HCT116 (cell line): Measurements from ENCODE around the gene VAMP8. TPM values are rescaled to one million over a fixed set of nuclear protein-coding genes. Genes with fewer than 3 reads are reported as not detected.

ENCODE experiments used
- ATAC-seq: fragments of 200-7000 bp; cut with Tn5 transposase; 2 replicates; pipeline ENCODE4 v1.9.1; 2020; ENCODE audit warnings: mild to moderate bottlenecking, moderate library complexity
- BruUV-seq: library from RNA; stranded (reverse); fragments of 400-500 nt; replicated peaks from 2 replicates; lab custom pipeline; 2021; lab: Mats Ljungman, UMichigan
- CTCF ChIA-PET: fragments of 300-600 bp; sonication (Branson Sonifier 250); formaldehyde crosslinking; loops from one replicate; lab custom pipeline; 2021; ENCODE audit warnings: antibody characterized with exemption; lab: Charles Lee
- POLR2A ChIA-PET: fragments of 300-600, 350-600 bp; sonication (Branson Sonifier 250); formaldehyde crosslinking; loops from one replicate; lab custom pipeline; 2021; ENCODE audit warnings: antibody characterized with exemption; lab: Charles Lee
- RAD21 ChIA-PET, 2 experiments: fragments of 300-600 bp; sonication (Branson Sonifier 250); formaldehyde crosslinking; loops; one replicate each; lab custom pipeline; 2023; ENCODE audit warnings: low total read pairs in 2 of 2; ENCODE audit not compliant: uncharacterized antibody in 2 of 2, unreplicated experiment in 2 of 2, low non-redundant PET in 1 of 2; lab: Charles Lee
- DNase-seq: peaks from one replicate; pipeline ENCODE4 v3.0.0-alpha.2; 2010; ENCODE audit warnings: low read depth, low spot score
- H2AFZ ChIP-seq: fragments of 200-600 bp; shearing (Covaris generic), sonication (generic); 2 replicates; pipeline ENCODE4 v1.6.1; 2017; ENCODE audit warnings: low read depth, mixed run types, mixed read lengths, antibody characterized with exemption, low read length; ENCODE audit not compliant: poor library complexity, severe bottlenecking
- H3K27ac ChIP-seq: 2 replicates; pipeline ENCODE4 v1.5.1; 2012; ENCODE audit warnings: low read depth, low read length
- H3K27me3 ChIP-seq: fragments of 200-600 bp; sonication (generic); 2 replicates; pipeline ENCODE4 v1.6.1; 2016; ENCODE audit warnings: mixed run types, low read length, mixed read lengths; ENCODE audit not compliant: insufficient read depth
- H3K36me3 ChIP-seq, 2 experiments: fragments of 200-500 bp in 1 of 2; fragments of 200-600 bp in 1 of 2; sonication (Bioruptor generic) in 1 of 2; sonication (generic) in 1 of 2; 2 replicates each; pipeline versions ENCODE4 v1.5.1 to v1.6.1; 2014 to 2016; ENCODE audit warnings: low read length in 2 of 2, inconsistent platforms in 1 of 2, mixed read lengths in 1 of 2, mixed run types in 1 of 2; ENCODE audit not compliant: insufficient read depth in 2 of 2, control insufficient read depth in 1 of 2
- H3K4me1 ChIP-seq, 2 experiments: fragments of 200-600 bp in 1 of 2; sonication (generic) in 1 of 2; 2 replicates each; pipeline versions ENCODE4 v1.5.1 to v1.6.1; 2012 to 2017; ENCODE audit warnings: low read length in 2 of 2, inconsistent platforms in 1 of 2, mild to moderate bottlenecking in 1 of 2, mixed read lengths in 1 of 2, mixed run types in 1 of 2, moderate library complexity in 1 of 2; ENCODE audit not compliant: insufficient read depth in 2 of 2, control insufficient read depth in 1 of 2
- H3K4me2 ChIP-seq: fragments of 200-600 bp; sonication (generic); 2 replicates; pipeline ENCODE4 v1.6.1; 2017; ENCODE audit warnings: mixed run types, low read length, mixed read lengths
- H3K4me3 ChIP-seq, 2 experiments: fragments of 200-600 bp in 1 of 2; sonication (generic) in 1 of 2; replicated peaks in 1 of 2; 2 replicates each; pipeline ENCODE4 v1.5.1; 2011 to 2016; ENCODE audit warnings: low read length in 2 of 2, control low read depth in 1 of 2, low read depth in 1 of 2, mild to moderate bottlenecking in 1 of 2, mixed read lengths in 1 of 2, mixed run types in 1 of 2
- H3K79me2 ChIP-seq: fragments of 200-600 bp; sonication (generic); 2 replicates; pipeline ENCODE4 v1.6.1; 2017; ENCODE audit warnings: mild to moderate bottlenecking, mixed run types, low read length, moderate library complexity, mixed read lengths; ENCODE audit not compliant: insufficient read depth
- H3K9ac ChIP-seq: fragments of 200-600 bp; sonication (generic); 2 replicates; pipeline ENCODE4 v1.6.1; 2016; ENCODE audit warnings: low read length, mixed read lengths
- H3K9me2 ChIP-seq: fragments of 200-600 bp; sonication (generic), shearing (Covaris generic); 2 replicates; pipeline ENCODE4 v1.6.1; 2017; ENCODE audit warnings: mixed run types, mild to moderate bottlenecking, moderate library complexity; ENCODE audit not compliant: insufficient read depth
- H3K9me3 ChIP-seq, 2 experiments: fragments of 200-500 bp in 1 of 2; fragments of 200-600 bp in 1 of 2; sonication (Bioruptor generic) in 1 of 2; sonication (generic) in 1 of 2; 2 replicates each; pipeline ENCODE4 v1.6.1; 2014 to 2017; ENCODE audit warnings: low read length in 2 of 2, mixed read lengths in 2 of 2, inconsistent platforms in 1 of 2, low read depth in 1 of 2, mild to moderate bottlenecking in 1 of 2, mixed run types in 1 of 2, moderate library complexity in 1 of 2; ENCODE audit not compliant: control insufficient read depth in 1 of 2, insufficient read depth in 1 of 2
- H4K20me1 ChIP-seq: fragments of 200-600 bp; sonication (generic), shearing (Covaris generic); 2 replicates; pipeline ENCODE4 v1.6.1; 2017; ENCODE audit warnings: mixed run types, mild to moderate bottlenecking, moderate library complexity; ENCODE audit not compliant: insufficient read depth
- ELF1 ChIP-seq: IDR thresholded peaks from 2 replicates; pipeline ENCODE4 v1.6.1; 2012; ENCODE audit warnings: low read depth, borderline replicate concordance
- EZH2phosphoT487 ChIP-seq: fragments of 200-600 bp; IDR thresholded peaks from 2 replicates; pipeline ENCODE4 v1.6.1; 2018; ENCODE audit warnings: antibody characterized with exemption, borderline replicate concordance
- FOSL1 ChIP-seq: IDR thresholded peaks from 2 replicates; pipeline ENCODE4 v1.6.1; 2012; ENCODE audit warnings: low read depth
- POLR2AphosphoS5 ChIP-seq: IDR thresholded peaks from 2 replicates; pipeline ENCODE4 v1.6.1; 2011; ENCODE audit warnings: mild to moderate bottlenecking, low read depth, low read length, moderate library complexity
- RAD21 ChIP-seq: IDR thresholded peaks from 2 replicates; pipeline ENCODE4 v1.6.1; 2012; ENCODE audit warnings: low read depth, mild to moderate bottlenecking
- TCF7L2 ChIP-seq: IDR thresholded peaks from 2 replicates; pipeline ENCODE4 v1.7.0; 2011; ENCODE audit warnings: borderline replicate concordance, inconsistent platforms; ENCODE audit not compliant: insufficient read depth, insufficient read length; ENCODE audit errors: extremely low read depth
- YY1 ChIP-seq: IDR thresholded peaks from 2 replicates; pipeline ENCODE4 v1.6.1; 2011; ENCODE audit warnings: low read length, low read depth, moderate library complexity, mild to moderate bottlenecking; ENCODE audit not compliant: insufficient replicate concordance; ENCODE audit errors: extremely low read depth
- ZBTB33 ChIP-seq: IDR thresholded peaks from 2 replicates; pipeline ENCODE4 v1.6.1; 2011; ENCODE audit warnings: mild to moderate bottlenecking, low read length, moderate library complexity; ENCODE audit not compliant: insufficient replicate concordance; ENCODE audit errors: extremely low read depth
- ZFX ChIP-seq: fragments of 450-650 bp; IDR thresholded peaks from 2 replicates; pipeline ENCODE4 v1.6.1; 2017
- ZNF274 ChIP-seq: fragments of 200-500 bp; sonication (Bioruptor generic); IDR thresholded peaks from 2 replicates; pipeline ENCODE4 v1.6.1; 2014; ENCODE audit warnings: mild to moderate bottlenecking, low read depth, low read length, inconsistent platforms
- intact Hi-C: fragments of 100-400 bp; cut with micrococcal nuclease; formaldehyde crosslinking; loops from 2 replicates; pipeline ENCODE4 v1.10.0; 2022
- total RNA-seq: library from RNA; stranded (reverse); gene quantifications from one replicate; pipeline ENCODE4 v1.2.1, GENCODE V29; 2021; ENCODE audit not compliant: unreplicated experiment

Gene VAMP8
- total RNA-seq, 1 experiment from 2014 or later = 52.6 TPM

- TF ChIP-seq YY1 (no peak), ZBTB33 (no peak), TCF7L2 (no peak), ELF1 (no peak)
Measured at GRCh38 chr2:85600235-85600575, 22.8 kb downstream of the VAMP8 start (continued).

GRCh38 chr2:85600951-85601770 lies 23.8 kb downstream of the VAMP8 start:
- Histone ChIP-seq H3K4me3 (peak overlapping the region; percentile 83 to 85), H3K9me3 (no peaks in the 10 kb centered on the region), H3K4me2 (peak overlapping the region; percentile 93), H3K27ac (peak overlapping the region; percentile 64; the same call in 1 of the 2 replicates), H3K36me3 (peaks cover 4 to 5% of the 10 kb centered on the region in 2 experiments; a peak in 3 of 4 replicates), H3K79me2 (peaks cover 11% of the 10 kb centered on the region), H3K4me1 (peaks cover 11 to 25% of the 10 kb centered on the region in 2 experiments), H4K20me1 (no peaks in the 10 kb centered on the region), H3K9me2 (no peaks in the 10 kb centered on the region)
- no peak for ATAC-seq
- CTCF ChIA-PET = no interaction called here
- RAD21 ChIA-PET = no interaction called here
- TF ChIP-seq ZBTB33 = no peak
- no peak for TF ChIP-seq RAD21
- no peak; the same call in 1 of the 2 replicates for TF ChIP-seq POLR2AphosphoS5
- no peak for TF ChIP-seq ZFX
- no peak for TF ChIP-seq EZH2phosphoT487
- TF ChIP-seq FOSL1 = no peak
- no peak for TF ChIP-seq ZNF274
- TF ChIP-seq, all 23 proteins: peak for 0
- Histone ChIP-seq H3K27me3 (no peaks in the 10 kb centered on the region), H2AFZ (no peak overlapping the region), H3K9ac (peak overlapping the region; percentile 63)
- intact Hi-C loops = loop anchor here (5.0 kb wide), 1 partner anchor 189 kb away; the partner anchor contains the start of gene CAPG
- BruUV-seq = TSS peak; percentile 31
- POLR2A ChIA-PET = interaction anchor here (0.6 to 3.3 kb wide), 3 partner anchors 10 to 11 kb away, joined by 3 to 20 read pairs (median 3); partner anchors contain the start of gene C2orf68
- DNase-seq = no peak
